ENCODE measurements around the gene MUS81.

DNA sequence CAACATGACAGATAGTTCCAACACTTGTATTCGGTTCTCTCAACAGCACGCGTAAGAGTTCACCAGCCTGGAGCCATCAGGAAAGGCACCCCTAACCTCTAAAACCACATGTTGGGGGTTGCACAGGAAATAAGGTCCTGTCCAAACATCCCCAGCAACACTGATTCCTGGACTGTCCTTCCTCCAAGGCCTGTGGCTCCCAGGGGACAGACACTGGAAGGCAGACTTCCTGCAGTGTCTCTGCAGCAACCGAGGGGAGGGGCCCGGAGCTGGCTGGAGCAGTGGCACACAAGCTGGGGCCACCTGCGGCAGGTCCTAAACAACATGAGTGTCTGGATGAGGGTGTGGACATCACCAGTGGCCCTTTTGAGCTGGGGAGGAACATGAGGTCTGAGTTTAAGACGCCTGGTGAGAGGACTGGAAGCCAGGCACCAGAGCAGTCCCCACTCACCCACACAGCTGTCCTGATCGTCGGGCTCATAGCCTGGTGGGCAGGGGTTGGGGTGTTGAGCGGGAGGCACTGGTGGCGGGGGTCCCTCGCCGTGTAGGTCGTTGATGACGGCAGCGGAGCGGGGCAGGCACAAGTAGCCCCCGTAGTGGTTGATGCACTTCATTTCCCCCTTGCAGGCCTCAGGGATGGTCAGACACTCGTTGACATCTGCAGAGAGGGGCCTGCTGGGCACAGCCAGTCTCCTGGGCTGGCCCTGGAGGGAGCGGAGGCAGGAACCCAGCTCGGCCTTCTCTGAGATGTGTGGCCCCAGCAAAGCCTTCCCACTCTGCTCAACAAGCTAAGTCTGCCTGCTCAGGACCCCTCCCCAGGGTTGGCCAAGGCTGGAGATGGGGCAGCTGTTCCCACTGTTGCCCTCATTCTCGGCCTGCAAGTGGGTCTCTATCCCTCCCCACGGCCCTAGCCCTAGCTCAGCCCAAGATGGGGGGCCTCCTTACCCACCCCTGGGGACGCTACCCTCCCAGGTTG lies 10.8 kb downstream of the MUS81 start:
- no peak for TF ChIP-seq POLR2A (IDR thresholded peaks at IDR 0.05)
- TF ChIP-seq, protein P1, sequence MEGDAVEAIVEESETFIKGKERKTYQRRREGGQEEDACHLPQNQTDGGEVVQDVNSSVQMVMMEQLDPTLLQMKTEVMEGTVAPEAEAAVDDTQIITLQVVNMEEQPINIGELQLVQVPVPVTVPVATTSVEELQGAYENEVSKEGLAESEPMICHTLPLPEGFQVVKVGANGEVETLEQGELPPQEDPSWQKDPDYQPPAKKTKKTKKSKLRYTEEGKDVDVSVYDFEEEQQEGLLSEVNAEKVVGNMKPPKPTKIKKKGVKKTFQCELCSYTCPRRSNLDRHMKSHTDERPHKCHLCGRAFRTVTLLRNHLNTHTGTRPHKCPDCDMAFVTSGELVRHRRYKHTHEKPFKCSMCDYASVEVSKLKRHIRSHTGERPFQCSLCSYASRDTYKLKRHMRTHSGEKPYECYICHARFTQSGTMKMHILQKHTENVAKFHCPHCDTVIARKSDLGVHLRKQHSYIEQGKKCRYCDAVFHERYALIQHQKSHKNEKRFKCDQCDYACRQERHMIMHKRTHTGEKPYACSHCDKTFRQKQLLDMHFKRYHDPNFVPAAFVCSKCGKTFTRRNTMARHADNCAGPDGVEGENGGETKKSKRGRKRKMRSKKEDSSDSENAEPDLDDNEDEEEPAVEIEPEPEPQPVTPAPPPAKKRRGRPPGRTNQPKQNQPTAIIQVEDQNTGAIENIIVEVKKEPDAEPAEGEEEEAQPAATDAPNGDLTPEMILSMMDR (IDR thresholded peaks at IDR 0.05) = no peak

Data from ovary (tissue), 3 donors.